HG03457 (cell line): ENCODE data around the gene HMGXB3.
"Not testable (repeated sequence)": the region's sequence is repeated elsewhere in the genome, so short reads cannot be mapped to it uniquely, and the experiment has no call there.

Experiments used
- ATAC-seq: cut with Tn5 transposase; IDR thresholded peaks from one replicate; pipeline ENCODE4 v1.9.1; 2021; ENCODE audit warnings: moderate number of reproducible peaks; ENCODE audit not compliant: unreplicated experiment

HMGXB3 gene

GRCh38 chr5:150017226-150018005 is 16.9 kb downstream of the HMGXB3 start:
- no peak for ATAC-seq

GRCh38 chr5:150020249-150020648 is 19.7 kb downstream of the HMGXB3 start:
- no peak for ATAC-seq

- ATAC-seq: no peak
These were observed 21.1 kb downstream of the HMGXB3 start for GRCh38 chr5:150021491-150022157.

GRCh38 chr5:150022158-150022531 is 21.6 kb downstream of the HMGXB3 start:
- ATAC-seq: no peak

GRCh38 chr5:150022681-150023080 is 22.1 kb downstream of the HMGXB3 start:
- ATAC-seq: no peak

- ATAC-seq: no peak
These were observed 22.6 kb downstream of the HMGXB3 start for GRCh38 chr5:150023136-150023535.

GRCh38 chr5:150024346-150024984 is 23.9 kb downstream of the HMGXB3 start:
- ATAC-seq: no peak

- no peak for ATAC-seq
These were observed 26.2 kb downstream of the HMGXB3 start for GRCh38 chr5:150026682-150027172.

GRCh38 chr5:150028047-150028446 is 27.5 kb downstream of the HMGXB3 start:
- not testable (repeated sequence) for ATAC-seq

GRCh38 chr5:150033334-150033733 is 32.8 kb downstream of the HMGXB3 start:
- no peak for ATAC-seq

- ATAC-seq: no peak
These were observed 34.1 kb downstream of the HMGXB3 start for GRCh38 chr5:150034662-150035061.

GRCh38 chr5:150035139-150035895 is 34.8 kb downstream of the HMGXB3 start:
- ATAC-seq: no peak

GRCh38 chr5:150036513-150036912 is 36.0 kb downstream of the HMGXB3 start:
- ATAC-seq: no peak

- no peak for ATAC-seq
These were observed 38.0 kb downstream of the HMGXB3 start for GRCh38 chr5:150038547-150038946.

GRCh38 chr5:150042459-150042858 is 41.9 kb downstream of the HMGXB3 start:
- ATAC-seq: no peak

- ATAC-seq: no peak
These were observed 43.3 kb downstream of the HMGXB3 start for GRCh38 chr5:150043657-150044328.

- no peak for ATAC-seq
These were observed 43.8 kb downstream of the HMGXB3 start for GRCh38 chr5:150044329-150044681.

- ATAC-seq: no peak
These were observed 44.2 kb downstream of the HMGXB3 start for GRCh38 chr5:150044712-150045111.

- ATAC-seq: no peak
These were observed 45.0 kb downstream of the HMGXB3 start for GRCh38 chr5:150045549-150045948.

GRCh38 chr5:150046031-150046430 is 45.5 kb downstream of the HMGXB3 start:
- no peak for ATAC-seq
